ENCODE data around the gene TPRG1. TPM values are rescaled to one million over a fixed set of nuclear protein-coding genes. Genes with fewer than 3 reads are reported as not detected.
A peak's percentile ranks its signal among the peaks of the same experiment; 100 is the strongest.

The TPRG1 gene
- polyA plus RNA-seq, 1 experiment, result 0.42 TPM

DNA sequence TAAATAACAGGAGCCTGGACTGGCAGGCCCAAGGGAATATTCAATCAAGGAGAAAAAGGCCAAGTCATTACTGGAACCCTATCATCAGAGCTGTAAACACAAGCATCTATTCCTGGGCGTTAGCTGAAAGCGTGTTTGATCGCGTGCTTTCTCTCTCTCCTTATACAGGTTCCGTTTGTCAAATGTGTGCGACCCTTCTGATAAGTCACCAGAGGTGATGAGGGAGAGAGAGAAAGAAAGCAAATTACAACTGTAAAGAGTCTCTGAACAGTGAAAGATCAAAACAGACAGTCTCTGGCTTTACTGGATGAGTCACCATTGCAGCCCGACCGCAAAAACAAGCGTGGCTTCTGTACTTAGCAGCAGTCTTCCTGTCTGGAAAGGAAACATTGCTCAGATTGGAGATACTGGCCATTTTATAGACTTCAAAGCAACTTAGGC is 39.5 kb upstream of the TPRG1 start:
- Histone ChIP-seq H3K4me3 (ENCODE audit: low read depth, low read length) (no peak overlapping the region), H3K27me3 (ENCODE audit: control insufficient read depth, insufficient read depth, low read length) (peaks cover 8% of the 10 kb centered on the region), H3K9me3 (ENCODE audit: control insufficient read depth, insufficient read depth, low read length) (no peaks in the 10 kb centered on the region), H3K27ac (ENCODE audit: low read depth, low read length) (no peak overlapping the region)
- CTCF ChIA-PET, result interaction anchor here (1.7 kb wide), 1 partner anchor 14 kb away, joined by 4 read pairs; no protein-coding TSS in a partner anchor
- POLR2A ChIA-PET, result no interaction called here
- peak; percentile 41 for DNase-seq (ENCODE audit: low read depth, low spot score)
- TF ChIP-seq, protein P1, sequence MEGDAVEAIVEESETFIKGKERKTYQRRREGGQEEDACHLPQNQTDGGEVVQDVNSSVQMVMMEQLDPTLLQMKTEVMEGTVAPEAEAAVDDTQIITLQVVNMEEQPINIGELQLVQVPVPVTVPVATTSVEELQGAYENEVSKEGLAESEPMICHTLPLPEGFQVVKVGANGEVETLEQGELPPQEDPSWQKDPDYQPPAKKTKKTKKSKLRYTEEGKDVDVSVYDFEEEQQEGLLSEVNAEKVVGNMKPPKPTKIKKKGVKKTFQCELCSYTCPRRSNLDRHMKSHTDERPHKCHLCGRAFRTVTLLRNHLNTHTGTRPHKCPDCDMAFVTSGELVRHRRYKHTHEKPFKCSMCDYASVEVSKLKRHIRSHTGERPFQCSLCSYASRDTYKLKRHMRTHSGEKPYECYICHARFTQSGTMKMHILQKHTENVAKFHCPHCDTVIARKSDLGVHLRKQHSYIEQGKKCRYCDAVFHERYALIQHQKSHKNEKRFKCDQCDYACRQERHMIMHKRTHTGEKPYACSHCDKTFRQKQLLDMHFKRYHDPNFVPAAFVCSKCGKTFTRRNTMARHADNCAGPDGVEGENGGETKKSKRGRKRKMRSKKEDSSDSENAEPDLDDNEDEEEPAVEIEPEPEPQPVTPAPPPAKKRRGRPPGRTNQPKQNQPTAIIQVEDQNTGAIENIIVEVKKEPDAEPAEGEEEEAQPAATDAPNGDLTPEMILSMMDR (IDR thresholded peaks at IDR 0.05; ENCODE audit: low read depth, low read length), result no peak

DNA sequence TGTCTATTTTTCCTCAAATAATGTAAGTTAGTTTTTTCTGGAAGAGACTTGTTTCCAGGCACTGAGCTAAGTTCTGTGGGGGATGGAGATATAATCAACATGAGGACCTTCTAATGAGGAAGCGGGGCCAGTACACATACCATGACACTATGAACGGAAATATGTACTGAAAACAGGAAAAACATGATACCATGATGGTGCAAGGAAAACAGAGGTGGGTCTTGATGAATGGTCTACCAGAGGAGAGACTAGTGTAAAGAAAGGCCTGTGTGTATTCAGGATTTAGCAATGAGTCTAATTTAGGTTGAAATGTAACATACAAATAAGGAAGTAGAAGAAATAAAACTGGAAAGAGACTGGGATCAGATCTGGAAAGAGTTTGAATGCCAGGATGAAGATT is 38.9 kb upstream of the TPRG1 start:
- no peak for DNase-seq (ENCODE audit: low read depth, low spot score)
- TF ChIP-seq, protein P1 (IDR thresholded peaks at IDR 0.05; ENCODE audit: low read depth, low read length), result no peak
- H3K4me3 ChIP-seq (ENCODE audit: low read depth, low read length), result no peak overlapping the region
- CTCF ChIA-PET, result no interaction called here
- POLR2A ChIA-PET, result no interaction called here
- H3K9me3 ChIP-seq (ENCODE audit: control insufficient read depth, insufficient read depth, low read length), result no peaks in the 10 kb centered on the region
- H3K27ac ChIP-seq (ENCODE audit: low read depth, low read length), result no peak overlapping the region
- peaks cover 12% of the 10 kb centered on the region for H3K27me3 ChIP-seq (ENCODE audit: control insufficient read depth, insufficient read depth, low read length)

DNA sequence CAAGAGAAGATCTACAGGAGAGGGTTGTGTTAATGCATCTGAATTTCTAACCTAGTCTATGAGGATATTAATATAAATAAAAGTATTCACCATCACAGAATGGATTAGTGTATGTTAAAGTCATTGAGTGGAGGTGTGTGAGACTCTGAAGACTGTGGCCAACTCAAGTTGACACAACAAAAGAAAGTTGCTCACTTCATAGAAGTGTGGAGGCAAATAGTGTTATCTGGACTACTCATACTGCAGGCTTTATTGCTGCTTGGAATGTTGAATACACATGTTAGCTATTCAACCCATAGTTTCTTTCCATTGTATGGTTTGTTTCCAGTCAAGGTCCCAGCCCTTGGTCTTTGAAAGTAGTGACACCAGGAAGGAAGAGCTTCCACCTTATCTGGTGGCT is 38.0 kb upstream of the TPRG1 start:
- H3K9me3 ChIP-seq (ENCODE audit: control insufficient read depth, insufficient read depth, low read length), result no peaks in the 10 kb centered on the region
- DNase-seq (ENCODE audit: low read depth, low spot score), result no peak
- no peak overlapping the region for H3K4me3 ChIP-seq (ENCODE audit: low read depth, low read length)
- H3K27ac ChIP-seq (ENCODE audit: low read depth, low read length), result no peak overlapping the region
- TF ChIP-seq, protein P1 (IDR thresholded peaks at IDR 0.05; ENCODE audit: low read depth, low read length), result no peak
- ChIA-PET POLR2A (no interaction called here), CTCF (interaction anchor here (0.6 kb wide), 1 partner anchor 517 kb away, joined by 3 read pairs; no protein-coding TSS in a partner anchor)
- H3K27me3 ChIP-seq (ENCODE audit: control insufficient read depth, insufficient read depth, low read length), result peaks cover 20% of the 10 kb centered on the region

GRCh38 chr3:189137416-189137815 is 34.4 kb upstream of the TPRG1 start:
- H3K9me3 ChIP-seq (ENCODE audit: control insufficient read depth, insufficient read depth, low read length), result no peaks in the 10 kb centered on the region
- TF ChIP-seq, protein P1 (IDR thresholded peaks at IDR 0.05; ENCODE audit: low read depth, low read length), result no peak
- H3K27ac ChIP-seq (ENCODE audit: low read depth, low read length), result no peak overlapping the region
- H3K27me3 ChIP-seq (ENCODE audit: control insufficient read depth, insufficient read depth, low read length), result peaks cover 37% of the 10 kb centered on the region
- no peak for DNase-seq (ENCODE audit: low read depth, low spot score)
- ChIA-PET POLR2A (no interaction called here), CTCF (interaction anchor here (1.3 kb wide), 1 partner anchor 1396 kb away, joined by 4 read pairs; no protein-coding TSS in a partner anchor)
- no peak overlapping the region for H3K4me3 ChIP-seq (ENCODE audit: low read depth, low read length)

GRCh38 chr3:189138901-189139610 is 32.7 kb upstream of the TPRG1 start:
- POLR2A ChIA-PET, result interaction anchor here (0.7 kb wide), 1 partner anchor 432 kb away, joined by 8 read pairs; no protein-coding TSS in a partner anchor
- CTCF ChIA-PET, result interaction anchor here (0.6 to 2.8 kb wide), 7 partner anchors 10 to 1401 kb away, joined by 3 to 20 read pairs (median 5); no protein-coding TSS in a partner anchor
- TF ChIP-seq, protein P1 (IDR thresholded peaks at IDR 0.05; ENCODE audit: low read depth, low read length), result no peak
- H3K27me3 ChIP-seq (ENCODE audit: control insufficient read depth, insufficient read depth, low read length), result peaks cover 37% of the 10 kb centered on the region
- DNase-seq (ENCODE audit: low read depth, low spot score), result no peak
- no peaks in the 10 kb centered on the region for H3K9me3 ChIP-seq (ENCODE audit: control insufficient read depth, insufficient read depth, low read length)
- H3K4me3 ChIP-seq (ENCODE audit: low read depth, low read length), result no peak overlapping the region
- no peak overlapping the region for H3K27ac ChIP-seq (ENCODE audit: low read depth, low read length)

Measured in AG04450 (cell line).